Measurements from ENCODE around the gene TATDN2.

GRCh38 chr3:10244009-10244408, 4.2 kb upstream of the TATDN2 start:
- TF ChIP-seq POLR2A (IDR thresholded peaks at IDR 0.05; ENCODE audit: low read length) (no peak), GATA1 (IDR thresholded peaks at IDR 0.05; ENCODE audit: low read depth, low read length) (no peak)
